H54 (cell line): Measurements from ENCODE around the gene MEIS2.

Source experiments
- DNase-seq: peaks from one replicate; pipeline ENCODE4 v3.0.0; 2011; ENCODE audit warnings: low spot score, mixed read lengths; ENCODE audit not compliant: insufficient read length
- FAIRE-seq: peaks from 3 replicates; lab custom pipeline; 2011; peaks lifted over from hg19 to GRCh38; lab: Jason Lieb, UNC
- POLR2A ChIP-seq: IDR thresholded peaks from 2 replicates; pipeline ENCODE4 v1.6.1; 2011; ENCODE audit warnings: low read depth, mild to moderate bottlenecking, low read length

Gene MEIS2

DNA sequence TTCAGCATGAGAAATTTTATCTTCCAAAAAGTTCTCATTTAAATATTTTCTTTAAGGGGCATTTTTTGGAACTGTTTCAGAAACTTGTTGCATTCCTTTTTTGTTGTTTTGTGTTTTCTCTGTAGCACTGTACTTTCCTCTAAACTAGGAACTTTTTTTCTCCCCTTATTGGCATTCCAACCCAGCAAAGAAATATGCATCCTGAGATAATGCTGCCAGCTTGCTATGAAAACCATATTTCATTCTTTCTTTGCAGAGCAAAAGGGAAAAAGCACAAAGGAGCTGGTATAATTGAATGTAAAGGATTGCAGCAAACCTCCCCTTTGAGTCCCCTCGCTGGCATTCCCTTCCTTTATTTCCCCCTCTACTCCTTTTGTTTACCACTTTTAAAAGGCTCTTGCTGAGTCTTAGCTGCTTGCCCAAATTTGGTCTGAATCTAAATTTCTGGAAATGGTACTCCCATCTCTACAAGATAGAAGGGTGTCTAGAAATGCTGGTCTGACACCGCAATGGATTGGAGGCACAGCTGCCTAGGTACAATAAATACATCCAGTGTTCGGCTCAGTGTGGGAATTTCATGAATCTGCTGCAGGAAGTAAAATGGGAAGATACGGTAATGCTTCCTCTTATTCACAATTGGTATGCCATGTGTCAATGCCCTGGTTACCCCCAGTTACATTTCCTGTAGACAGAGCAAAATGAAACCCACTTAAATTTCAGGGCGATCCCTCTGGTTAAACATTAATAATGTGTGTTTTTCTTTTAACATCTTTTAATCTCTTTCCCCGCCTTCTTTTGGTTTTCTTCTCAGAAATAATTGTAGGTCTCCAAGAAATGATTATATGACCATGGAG, 156.6 kb downstream of the MEIS2 start:
- no peak for TF ChIP-seq POLR2A
- no peak for FAIRE-seq
- DNase-seq: no peak

DNA sequence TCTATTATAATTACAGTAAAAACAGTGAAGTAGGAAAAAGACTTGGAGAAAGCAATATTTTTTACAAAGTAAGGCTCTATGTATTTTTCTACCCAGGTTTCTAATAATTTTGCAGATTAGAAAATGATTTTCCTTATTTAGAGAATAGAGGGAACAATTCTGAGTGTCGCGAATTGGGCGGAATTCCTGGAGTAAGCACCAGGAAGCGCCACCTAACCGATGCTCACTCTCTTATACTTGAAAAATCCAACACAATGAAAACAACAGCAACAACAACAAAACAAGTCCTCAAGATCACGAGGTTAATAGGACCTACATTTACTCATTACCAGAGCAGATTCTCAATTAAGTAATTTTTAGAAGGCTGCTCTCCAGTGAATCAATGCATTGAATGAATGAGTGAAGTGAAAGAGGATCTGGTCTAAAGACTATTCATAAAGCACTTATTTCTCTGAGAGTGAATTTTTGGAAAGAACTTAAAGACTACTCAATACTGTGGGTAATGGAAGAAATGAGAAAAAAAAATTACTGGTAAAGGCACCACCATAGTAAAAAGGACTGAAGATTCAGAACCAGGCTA, 158.0 kb downstream of the MEIS2 start:
- FAIRE-seq (no peak), DNase-seq (no peak)
- no peak for TF ChIP-seq POLR2A

DNA sequence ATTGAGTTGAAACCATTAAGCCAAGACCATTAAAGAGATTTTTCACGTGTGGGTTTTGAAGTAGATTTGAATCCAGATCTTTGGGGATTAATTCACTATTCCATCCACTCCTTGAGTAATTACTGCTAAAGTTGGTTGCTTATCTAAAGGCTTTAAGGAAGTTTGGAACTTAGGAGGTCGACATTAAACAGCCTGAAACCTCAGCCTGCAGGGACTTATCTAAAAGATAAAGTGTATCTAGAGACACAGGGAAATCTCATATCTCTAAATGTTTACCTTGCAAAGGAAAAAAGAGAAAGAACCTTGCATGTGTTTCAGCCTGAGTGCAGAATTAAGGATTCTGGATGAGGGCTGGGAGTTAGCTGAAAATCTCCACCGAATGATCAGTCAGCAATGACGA, 158.6 kb downstream of the MEIS2 start:
- FAIRE-seq (no peak), DNase-seq (no peak)
- TF ChIP-seq POLR2A: no peak

DNA sequence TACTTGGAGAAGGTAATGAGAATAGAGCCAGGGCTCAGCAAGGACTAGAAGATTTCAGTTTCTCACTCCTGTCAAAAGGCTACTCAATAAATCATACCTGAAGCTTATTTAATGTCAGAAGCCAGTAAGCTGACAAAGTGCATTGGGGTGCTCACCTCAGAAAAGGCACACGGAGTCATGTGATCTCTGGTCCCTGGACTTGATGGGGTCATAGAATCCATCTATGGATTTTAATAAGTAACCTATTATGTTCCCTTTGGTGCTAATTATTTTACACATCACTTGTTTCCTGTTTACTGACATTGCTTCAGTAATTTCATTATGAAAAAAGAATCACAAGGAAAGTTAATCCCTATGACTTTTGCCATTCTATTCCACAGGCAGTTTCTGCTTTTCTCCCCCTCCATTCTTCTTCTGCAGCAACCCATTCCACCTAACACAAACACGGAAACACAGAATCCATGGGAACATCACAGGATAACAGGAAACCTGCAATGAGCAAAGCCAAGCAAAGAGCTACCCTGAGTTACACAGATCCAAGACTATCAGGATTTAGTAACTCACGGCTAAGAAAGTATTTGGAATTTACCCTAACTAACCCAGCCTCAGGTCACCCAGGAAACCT, 159.6 kb downstream of the MEIS2 start:
- no peak for FAIRE-seq
- TF ChIP-seq POLR2A: no peak
- no peak for DNase-seq

- DNase-seq (no peak), FAIRE-seq (no peak)
- no peak for TF ChIP-seq POLR2A
These were observed 160.1 kb downstream of the MEIS2 start for GRCh38 chr15:36940219-36940618.

DNA sequence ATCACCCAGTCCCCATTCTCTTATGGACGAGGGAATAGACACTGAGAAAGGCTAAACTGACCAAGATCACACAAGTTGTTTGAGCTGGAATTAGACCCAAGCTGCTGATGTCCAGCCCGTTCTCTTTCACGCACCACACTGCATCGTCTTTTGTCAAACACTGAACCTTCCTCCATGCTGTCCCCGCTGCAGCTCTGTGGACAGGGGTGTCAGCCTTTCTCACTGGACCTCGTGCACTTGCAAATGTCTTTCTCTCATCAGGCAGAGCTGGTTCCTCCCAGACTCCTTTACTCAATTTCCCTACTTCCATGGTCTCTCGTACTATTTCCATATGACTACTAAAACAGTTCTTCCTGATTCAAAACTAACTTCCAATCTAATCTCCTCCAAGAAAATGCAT, 161.6 kb downstream of the MEIS2 start:
- DNase-seq (no peak), FAIRE-seq (no peak)
- no peak for TF ChIP-seq POLR2A

DNA sequence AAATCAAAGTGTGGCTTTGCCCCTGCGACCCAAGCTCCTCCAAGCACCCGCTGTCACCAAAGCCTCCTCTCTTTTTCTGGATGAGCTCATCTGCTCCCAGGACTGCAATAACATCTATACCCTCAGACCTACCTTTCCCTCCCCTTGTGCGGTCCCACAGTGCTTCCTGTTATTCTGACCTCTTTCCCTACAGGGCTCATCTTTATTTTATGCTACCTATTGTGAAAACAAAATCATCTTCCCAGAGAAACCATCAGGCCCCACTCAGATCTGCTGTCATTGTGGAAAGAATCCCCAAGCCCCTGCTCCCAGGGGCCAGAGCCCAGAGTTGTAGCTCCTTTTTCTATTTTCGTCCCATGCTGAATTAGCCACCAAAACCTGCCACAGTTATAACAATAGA, 162.2 kb downstream of the MEIS2 start:
- no peak for TF ChIP-seq POLR2A
- DNase-seq: no peak
- no peak for FAIRE-seq

DNA sequence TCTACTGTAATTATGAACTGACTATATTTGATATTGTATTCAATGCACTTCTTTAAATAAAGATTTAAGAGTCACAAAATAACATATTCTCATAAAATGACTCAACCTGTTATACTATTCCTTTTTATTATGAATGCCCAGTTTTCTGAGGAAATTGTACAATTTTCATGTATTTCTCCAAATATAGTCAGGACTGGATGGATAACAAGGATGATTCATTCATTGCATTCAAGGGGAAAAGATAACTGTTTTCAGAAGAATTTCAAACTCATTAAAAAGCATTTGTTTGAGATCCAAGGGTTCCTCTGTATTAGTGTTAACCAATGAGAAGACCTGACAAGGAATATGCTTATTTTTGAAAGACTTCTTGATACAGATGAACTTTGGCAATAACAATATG, 163.7 kb downstream of the MEIS2 start:
- FAIRE-seq (peak; percentile 62), DNase-seq (no peak)
- TF ChIP-seq POLR2A: no peak

- DNase-seq (no peak), FAIRE-seq (no peak)
- TF ChIP-seq POLR2A: no peak
These were observed 166.9 kb downstream of the MEIS2 start for GRCh38 chr15:36933255-36933990.

DNA sequence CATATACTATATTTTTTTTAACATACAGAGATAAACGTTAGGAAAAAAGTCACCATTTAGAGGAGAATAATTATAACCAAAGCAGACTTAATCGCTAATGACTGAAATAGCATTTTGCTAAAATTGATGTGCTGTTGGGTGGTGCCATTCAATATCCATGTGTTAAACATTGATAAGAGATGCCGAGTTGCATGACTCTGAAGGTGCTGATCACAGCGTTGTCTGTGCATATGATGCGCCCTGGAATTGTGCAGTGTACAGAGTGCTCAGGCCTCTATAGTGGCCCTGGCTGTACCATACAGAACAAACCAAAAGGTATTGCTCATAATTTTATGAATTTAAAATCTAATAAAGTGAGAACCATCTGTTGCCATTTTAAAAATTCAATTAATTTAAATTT, 168.3 kb downstream of the MEIS2 start:
- no peak for FAIRE-seq

GRCh38 chr15:36931434-36931833, 168.9 kb downstream of the MEIS2 start:
- DNase-seq: no peak
- TF ChIP-seq POLR2A: no peak
- FAIRE-seq: peak; percentile 41

More for the DNA sequence above, 168.3 kb downstream of the MEIS2 start:
- DNase-seq: no peak
- TF ChIP-seq POLR2A: no peak

DNA sequence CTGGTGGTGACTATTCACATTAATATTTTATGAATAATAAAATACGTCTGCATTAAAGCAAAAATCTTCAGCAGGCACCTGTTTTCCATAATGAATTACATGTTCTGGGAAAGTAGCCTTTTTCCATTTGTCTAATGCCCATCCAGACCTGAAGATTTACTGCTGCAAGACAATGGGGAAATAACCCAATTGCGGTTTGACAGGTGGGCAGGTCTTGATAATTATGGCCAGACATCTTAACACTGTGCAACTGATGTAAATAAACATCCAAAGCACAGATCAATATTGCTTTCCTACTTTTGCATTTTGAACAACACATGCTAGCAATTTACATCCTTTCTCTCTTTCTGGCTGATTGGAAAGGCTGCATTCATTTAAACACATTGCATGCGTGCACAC, 173.9 kb downstream of the MEIS2 start:
- DNase-seq: no peak
- no peak for FAIRE-seq

DNA sequence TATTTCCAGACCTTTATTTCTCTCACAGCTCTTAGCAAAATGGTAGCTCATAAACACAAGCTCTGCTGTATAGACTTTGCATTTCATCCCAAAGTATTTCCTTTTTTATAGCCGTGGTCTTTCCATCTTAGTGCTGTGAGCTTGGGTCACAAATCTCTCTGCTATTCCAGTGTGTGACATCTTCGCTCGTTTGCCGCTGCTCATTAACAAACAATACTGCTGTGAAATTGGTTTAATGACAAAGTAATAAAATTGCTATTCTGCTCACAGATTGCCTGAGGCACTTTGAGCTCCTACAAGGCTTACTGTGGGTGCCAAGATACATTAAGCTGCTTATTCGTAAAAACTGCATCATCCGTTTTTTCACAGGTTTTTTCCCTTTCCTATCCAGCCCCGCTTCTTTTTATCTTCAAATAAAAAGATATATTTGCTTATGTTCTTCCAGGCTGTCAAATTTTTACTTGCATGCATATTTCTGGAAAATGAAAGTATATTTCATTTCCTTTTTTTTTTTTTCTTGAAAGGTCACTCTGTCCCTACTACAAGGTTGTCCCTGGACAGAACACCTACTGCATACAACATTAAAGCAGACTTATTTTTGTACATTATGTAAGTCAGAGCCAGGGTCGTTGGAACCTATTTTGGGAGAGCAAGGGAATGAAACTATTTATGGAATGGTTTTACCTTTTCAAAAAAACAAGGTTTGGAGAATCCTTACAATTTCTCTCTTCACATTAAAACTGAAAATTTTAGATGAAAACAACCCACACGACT, 174.5 kb downstream of the MEIS2 start:
- DNase-seq (no peak), FAIRE-seq (no peak)
- no peak for TF ChIP-seq POLR2A

More for the DNA sequence above, 173.9 kb downstream of the MEIS2 start:
- TF ChIP-seq POLR2A: no peak
